ENCODE results near the gene CFAP90. TPM values are rescaled to one million over a fixed set of nuclear protein-coding genes. Genes with fewer than 3 reads are reported as not detected.

The CFAP90 gene
- total and polyA plus RNA-seq, 2 donors (not counting 3 experiments of a cell fraction or from before 2014, with no cell fraction given), result 0.07 TPM; not detected in 1

GRCh38 chr5:7888901-7889300 lies 38.0 kb upstream of the CFAP90 start:
- no peaks in the 10 kb centered on the region for H4K20me1 ChIP-seq (replicated peaks; ENCODE audit: control insufficient read depth, extremely low read depth, insufficient read depth, low read length)

More at GRCh38 chr5:7888901-7889300, 38.0 kb upstream of the CFAP90 start:
- peaks cover 9 to 16% of the 10 kb centered on the region in 2 experiments for H3K36me3 ChIP-seq (ENCODE audit: control insufficient read depth in 2 of 2, extremely low read depth in 1 of 2, insufficient read depth in 2 of 2, low read length in 2 of 2)
- H3K4me3 ChIP-seq (replicated peaks in 1 of 3; ENCODE audit: insufficient read depth in 1 of 3, low read depth in 1 of 3, low read length in 3 of 3), result no peak overlapping the region
- H3K9me3 ChIP-seq (replicated peaks; ENCODE audit: control insufficient read depth, insufficient read depth, low read length), result no peaks in the 10 kb centered on the region
- intact Hi-C loops (cut with micrococcal nuclease), result no loop called here
- DNase-seq (ENCODE audit: low read depth, low spot score) (no peak), FAIRE-seq (no peak)
- H3K4me1 ChIP-seq (ENCODE audit: control insufficient read depth, extremely low read depth, insufficient read depth, low read length), result no peaks in the 10 kb centered on the region
- no peak overlapping the region for H3K27ac ChIP-seq (ENCODE audit: insufficient read depth, low read depth, low read length)
- no peak overlapping the region for H3K9ac ChIP-seq (replicated peaks; ENCODE audit: extremely low read depth, insufficient read depth, low read length)
- H2AFZ ChIP-seq (ENCODE audit: low read depth, low read length), result no peak overlapping the region
- ChIA-PET POLR2A (no interaction called here), CTCF (interaction anchor here (0.9 kb wide), 1 partner anchor 8 kb away, joined by 3 read pairs; no protein-coding TSS in a partner anchor)
- H3K79me2 ChIP-seq (ENCODE audit: control insufficient read depth, insufficient read depth, low read length), result no peaks in the 10 kb centered on the region
- no peaks in the 10 kb centered on the region for H3K27me3 ChIP-seq (ENCODE audit: control insufficient read depth in 2 of 2, insufficient read depth in 2 of 2, low read length in 2 of 2)
- no peaks in the 10 kb centered on the region for H3K9me1 ChIP-seq (replicated peaks; ENCODE audit: control insufficient read depth, extremely low read depth, insufficient read depth, low read length)
- dilution Hi-C loops (cut with MboI; ENCODE audit: extremely low pct_ligation_motif_present, low sequenced_read_pairs), result no loop called here
- H3K4me2 ChIP-seq (ENCODE audit: insufficient read depth, low read length), result no peak overlapping the region
- TF ChIP-seq FOS (IDR thresholded peaks at IDR 0.05; ENCODE audit: borderline replicate concordance, insufficient read depth, low read length) (no peak), POLR2A (IDR thresholded peaks at IDR 0.05; ENCODE audit: low read depth, low read length) (no peak), GATA2 (IDR thresholded peaks at IDR 0.05; ENCODE audit: insufficient read depth, insufficient read length, low read depth, low read length) (no peak)
- TF ChIP-seq, protein P1, sequence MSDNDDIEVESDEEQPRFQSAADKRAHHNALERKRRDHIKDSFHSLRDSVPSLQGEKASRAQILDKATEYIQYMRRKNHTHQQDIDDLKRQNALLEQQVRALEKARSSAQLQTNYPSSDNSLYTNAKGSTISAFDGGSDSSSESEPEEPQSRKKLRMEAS (IDR thresholded peaks at IDR 0.05; ENCODE audit: insufficient read depth, insufficient read length), result no peak
- TF ChIP-seq, protein P2, sequence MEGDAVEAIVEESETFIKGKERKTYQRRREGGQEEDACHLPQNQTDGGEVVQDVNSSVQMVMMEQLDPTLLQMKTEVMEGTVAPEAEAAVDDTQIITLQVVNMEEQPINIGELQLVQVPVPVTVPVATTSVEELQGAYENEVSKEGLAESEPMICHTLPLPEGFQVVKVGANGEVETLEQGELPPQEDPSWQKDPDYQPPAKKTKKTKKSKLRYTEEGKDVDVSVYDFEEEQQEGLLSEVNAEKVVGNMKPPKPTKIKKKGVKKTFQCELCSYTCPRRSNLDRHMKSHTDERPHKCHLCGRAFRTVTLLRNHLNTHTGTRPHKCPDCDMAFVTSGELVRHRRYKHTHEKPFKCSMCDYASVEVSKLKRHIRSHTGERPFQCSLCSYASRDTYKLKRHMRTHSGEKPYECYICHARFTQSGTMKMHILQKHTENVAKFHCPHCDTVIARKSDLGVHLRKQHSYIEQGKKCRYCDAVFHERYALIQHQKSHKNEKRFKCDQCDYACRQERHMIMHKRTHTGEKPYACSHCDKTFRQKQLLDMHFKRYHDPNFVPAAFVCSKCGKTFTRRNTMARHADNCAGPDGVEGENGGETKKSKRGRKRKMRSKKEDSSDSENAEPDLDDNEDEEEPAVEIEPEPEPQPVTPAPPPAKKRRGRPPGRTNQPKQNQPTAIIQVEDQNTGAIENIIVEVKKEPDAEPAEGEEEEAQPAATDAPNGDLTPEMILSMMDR (IDR thresholded peaks at IDR 0.05; ENCODE audit: extremely low read depth in 1 of 2, insufficient read depth in 1 of 2, low read depth in 1 of 2, low read length in 2 of 2), result no peak
- no TSS peak for BruUV-seq (replicated peaks)

All from endothelial cell of umbilical vein (primary cell).